ENCODE results near the gene SLAIN1. TPM values are rescaled to one million over a fixed set of nuclear protein-coding genes. Genes with fewer than 3 reads are reported as not detected.
A peak's percentile ranks its signal among the peaks of the same experiment; 100 is the strongest.
"Not testable (repeated sequence)": the region's sequence is repeated elsewhere in the genome, so short reads cannot be mapped to it uniquely, and the experiment has no call there.

The SLAIN1 gene
- 11.8 and 15.0 TPM in 2 replicates for total RNA-seq (2014; rRNA removed; shearing (Covaris generic))
- 8.3 and 9.0 TPM in 2 replicates for polyA plus RNA-seq (2014; cell fraction: nucleus; rRNA removed)

DNA sequence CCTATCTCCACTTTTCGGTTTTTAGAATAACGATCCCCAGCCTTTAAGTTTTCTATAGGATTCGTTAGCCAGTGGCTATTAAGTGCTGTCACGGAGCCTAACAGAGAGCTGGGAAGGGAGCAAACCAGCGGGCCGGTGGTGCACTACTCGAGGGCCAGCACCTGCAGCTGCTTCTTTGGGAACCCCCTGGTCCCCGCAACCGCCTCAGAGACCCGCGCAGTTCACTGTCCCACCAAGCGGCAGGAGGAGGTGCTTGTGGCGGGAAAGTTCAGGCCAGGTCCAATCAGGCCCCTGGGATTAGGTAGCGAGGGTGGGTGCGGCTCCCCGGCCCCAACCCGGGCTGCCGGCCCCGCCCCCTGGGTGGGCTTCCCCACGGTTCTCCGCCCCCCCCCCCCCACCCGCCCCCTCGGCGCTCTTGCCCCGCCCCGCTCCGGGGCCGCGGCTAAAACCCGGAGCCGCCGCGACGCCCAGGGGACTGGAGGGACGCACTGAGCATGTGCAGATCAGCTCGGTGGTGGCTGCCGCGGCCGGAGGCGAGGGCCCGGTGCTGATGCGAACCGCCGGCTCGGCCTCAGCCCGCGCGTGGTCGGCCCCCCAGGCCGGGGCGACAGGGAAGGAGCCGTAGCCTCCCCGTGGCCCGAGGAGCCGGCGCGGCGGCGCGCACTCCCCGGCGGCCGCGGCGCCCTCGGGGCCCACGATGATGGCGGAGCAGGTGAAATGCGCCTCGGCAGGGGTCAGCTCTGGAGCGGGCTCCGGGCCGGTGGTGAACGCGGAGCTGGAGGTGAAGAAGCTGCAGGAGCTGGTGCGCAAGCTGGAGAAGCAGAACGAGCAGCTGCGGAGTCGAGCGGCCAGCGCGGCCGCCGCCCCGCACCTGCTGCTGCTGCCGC lies at the start of gene SLAIN1:
Gene SLAIN1 (plus strand): TSS at position 471 of the 887 bp plus-strand sequence. CDS start 227 bp downstream, at position 698.
- peak; percentile 43 for DNase-seq (ENCODE audit: extremely low read depth, low read depth)

DNA sequence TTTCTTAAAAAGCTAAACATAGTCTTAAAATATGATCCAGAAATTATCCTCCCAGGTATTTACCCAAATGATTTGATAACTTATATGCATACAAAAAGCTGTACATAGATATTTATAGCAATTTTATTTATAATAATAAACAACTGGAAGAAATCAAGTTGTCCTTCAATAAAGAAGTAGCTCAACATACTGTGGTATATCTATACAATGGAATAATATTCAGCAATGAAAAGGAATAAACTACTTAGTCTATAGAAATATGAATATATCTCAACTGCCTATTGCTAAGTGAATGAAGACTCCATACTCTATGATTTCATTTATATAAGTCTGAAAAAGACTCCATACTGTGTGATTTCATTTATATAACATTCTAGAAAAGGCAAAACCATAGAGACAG lies 47.1 kb upstream of the SLAIN1 start:
- no peak for DNase-seq (ENCODE audit: extremely low read depth, low read depth)

DNA sequence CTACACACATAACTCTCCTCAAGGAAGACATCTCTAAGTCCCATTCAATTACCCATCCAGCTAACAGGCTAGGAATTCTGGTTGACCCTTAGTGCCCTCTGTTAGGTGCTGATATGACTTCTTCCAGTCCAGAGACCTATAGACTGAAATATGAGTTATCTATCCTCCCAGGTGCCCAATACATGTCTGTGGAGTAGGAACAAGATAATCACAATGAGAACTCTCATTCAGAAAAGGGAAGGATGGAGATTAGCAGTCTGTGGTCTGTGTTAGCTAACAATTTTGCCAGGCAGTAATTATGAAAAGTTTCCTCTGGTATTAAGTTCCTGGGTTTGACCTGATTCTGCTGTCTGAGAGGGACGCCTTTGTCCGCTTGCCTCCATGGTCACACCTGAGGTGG lies 44.2 kb upstream of the SLAIN1 start:
- no peak for DNase-seq (ENCODE audit: extremely low read depth, low read depth)

DNA sequence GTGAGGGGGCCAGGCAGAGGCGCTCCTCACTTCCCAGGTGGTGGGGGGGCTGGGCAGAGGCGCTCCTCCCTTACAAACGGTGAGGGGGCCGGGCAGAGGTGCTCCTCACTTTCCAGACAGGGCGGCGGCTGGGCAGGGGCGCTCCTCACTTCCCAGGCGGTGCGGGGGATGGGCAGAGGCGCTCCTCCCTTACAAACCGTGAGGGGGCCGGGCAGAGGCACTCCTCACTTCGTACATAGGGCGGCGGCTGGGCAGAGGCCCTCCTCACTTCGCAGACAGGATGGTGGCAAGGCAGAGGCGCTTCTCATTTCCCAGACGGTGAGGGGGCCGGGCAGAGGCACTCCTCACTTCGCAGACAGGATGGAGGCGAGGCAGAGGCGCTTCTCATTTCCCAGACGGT lies 37.5 kb upstream of the SLAIN1 start:
- not testable (repeated sequence) for DNase-seq (ENCODE audit: extremely low read depth, low read depth)

DNA sequence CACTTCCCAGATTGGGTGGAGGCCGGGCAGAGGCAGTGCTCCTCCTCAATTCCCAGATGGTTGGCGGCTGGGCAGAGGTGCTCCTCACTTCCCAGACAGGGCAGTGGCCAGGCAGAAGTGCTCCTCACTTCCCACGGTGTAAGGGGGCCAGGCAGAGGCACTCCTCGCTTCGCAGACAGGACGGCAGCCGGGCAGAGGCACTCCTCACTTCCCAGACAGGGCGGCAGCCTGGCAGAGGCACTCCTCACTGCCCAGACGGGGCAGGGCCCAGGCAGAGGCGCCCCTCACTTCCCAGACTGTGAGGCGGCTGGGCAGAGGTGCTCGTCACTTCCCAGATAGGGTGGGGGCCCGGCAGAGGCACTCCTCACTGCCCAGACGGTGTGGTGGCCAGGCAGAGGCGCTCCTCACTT lies 36.6 kb upstream of the SLAIN1 start:
- DNase-seq (ENCODE audit: extremely low read depth, low read depth), result no peak

DNA sequence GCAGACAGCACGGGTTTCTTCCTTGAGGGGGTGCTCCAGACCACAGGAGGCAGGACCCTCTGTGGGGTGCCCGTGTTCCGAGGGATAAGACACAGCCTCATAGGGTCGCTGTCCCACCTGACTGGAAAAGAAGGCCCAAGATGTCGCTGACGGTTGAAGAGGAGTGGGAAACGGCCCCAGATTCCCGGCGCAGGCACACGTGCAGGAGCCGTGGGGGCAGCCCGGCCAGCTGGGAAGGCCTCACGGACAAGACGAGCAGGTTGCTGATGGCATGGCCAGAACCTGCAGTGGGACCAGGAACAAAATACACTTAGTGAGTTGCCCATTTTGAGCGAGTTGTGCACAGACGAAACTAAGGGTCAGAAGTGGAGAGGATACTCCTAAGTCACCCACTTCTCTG lies 35.2 kb upstream of the SLAIN1 start:
- not testable (repeated sequence) for DNase-seq (ENCODE audit: extremely low read depth, low read depth)

DNA sequence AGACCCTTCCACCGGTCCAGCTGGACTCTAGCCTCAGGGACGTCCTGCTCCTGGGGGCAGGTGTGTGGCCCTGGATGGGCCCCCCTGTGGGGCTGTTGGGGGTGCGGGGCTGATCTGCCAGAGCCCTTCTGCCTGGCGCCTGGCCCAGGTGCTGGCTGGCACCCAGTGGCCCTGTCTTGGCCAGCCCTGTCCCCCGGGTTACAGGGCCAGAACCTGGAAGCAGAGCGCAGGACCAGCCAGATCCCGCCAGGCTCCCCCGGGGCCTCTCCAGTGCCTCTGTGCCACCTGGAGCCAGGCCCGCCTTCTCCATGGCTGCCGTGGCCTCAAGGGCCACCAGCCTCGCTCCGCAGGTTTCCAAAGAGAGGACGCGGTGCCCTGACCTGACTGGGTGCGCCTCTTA lies 34.7 kb upstream of the SLAIN1 start:
- DNase-seq (ENCODE audit: extremely low read depth, low read depth), result not testable (repeated sequence)

DNA sequence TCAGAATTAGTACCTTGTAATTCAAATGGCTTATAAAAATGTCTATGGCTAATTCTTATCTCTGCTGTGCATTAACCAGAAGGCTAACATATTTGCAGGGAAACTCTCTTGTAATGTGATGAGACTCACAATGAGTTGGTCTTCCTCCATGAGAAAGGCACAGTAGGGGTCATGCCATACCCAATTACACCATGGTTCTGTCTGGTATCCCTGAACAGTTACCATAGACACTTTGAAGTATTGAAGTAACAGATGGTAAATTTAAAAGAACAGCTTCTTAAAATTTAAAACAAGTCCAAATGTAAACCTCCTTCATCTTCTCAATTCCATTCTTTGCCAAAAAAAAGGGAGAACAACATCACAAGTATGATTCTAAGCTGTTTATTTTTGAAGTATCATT lies 22.6 kb upstream of the SLAIN1 start:
- DNase-seq (ENCODE audit: extremely low read depth, low read depth), result no peak

DNA sequence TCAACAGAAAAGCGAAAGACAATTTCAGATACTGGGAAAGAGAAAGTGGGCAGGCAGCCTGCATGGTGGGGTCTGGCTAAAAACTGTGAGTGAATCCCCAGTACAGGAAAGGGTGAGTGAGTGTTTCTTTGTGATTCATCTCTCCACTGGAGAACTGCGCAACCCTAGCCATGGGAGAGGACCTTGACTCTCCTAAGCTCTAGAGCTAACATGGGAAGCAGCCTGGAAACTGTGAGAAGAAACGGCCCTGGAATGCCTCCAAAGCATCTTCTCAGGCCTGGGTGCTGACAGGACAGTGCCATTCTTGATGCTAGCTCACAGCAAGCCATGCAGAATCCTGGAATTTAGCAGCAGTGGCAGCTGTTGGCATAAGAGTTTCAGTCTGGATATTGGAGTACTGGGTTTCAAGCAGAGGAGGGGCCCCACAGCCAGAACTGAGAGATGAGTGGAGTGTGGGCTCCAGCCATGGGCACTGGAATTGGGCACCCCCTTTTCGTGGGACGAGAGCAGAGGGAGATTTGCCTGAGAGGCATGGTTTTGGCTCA lies 18.7 kb upstream of the SLAIN1 start:
- DNase-seq (ENCODE audit: extremely low read depth, low read depth), result no peak

DNA sequence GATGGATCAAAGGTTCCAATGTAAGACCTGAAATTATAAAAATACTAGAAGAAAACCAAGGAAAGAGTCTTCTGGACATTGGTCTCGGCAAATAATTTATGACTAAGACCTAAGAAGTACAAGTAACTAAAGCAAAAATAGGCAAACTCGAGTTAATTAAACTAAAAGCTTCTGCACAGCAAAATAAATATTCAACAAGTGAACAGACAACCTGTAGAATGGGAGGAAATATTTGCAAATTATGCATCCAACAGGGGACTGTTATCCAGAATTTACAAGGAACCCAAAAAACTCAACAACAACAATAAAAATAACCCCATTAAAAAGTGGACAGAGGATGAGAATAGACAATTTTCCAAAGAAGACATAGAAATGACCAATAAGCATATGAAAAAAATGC lies 9.7 kb upstream of the SLAIN1 start:
- DNase-seq (ENCODE audit: extremely low read depth, low read depth), result no peak

DNA sequence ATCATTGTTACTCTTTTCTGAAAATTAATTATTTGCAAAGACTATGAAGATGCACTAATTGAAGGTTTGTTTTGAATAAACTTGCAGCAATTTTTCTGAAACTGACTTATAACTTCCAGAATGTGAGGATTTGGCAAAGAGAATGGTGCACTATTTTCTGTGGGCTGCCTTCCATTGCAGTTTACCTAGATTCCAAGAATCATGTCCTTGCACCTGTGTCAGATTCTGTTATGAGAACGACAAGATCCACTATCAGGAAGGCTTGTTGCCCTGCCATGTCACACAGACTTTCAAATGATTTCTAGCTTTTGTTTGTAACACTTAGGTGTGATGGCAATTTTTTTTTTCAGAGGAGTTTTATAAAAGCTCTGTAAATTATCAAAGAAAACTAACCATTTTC lies 5.6 kb upstream of the SLAIN1 start:
- DNase-seq (ENCODE audit: extremely low read depth, low read depth), result no peak

DNA sequence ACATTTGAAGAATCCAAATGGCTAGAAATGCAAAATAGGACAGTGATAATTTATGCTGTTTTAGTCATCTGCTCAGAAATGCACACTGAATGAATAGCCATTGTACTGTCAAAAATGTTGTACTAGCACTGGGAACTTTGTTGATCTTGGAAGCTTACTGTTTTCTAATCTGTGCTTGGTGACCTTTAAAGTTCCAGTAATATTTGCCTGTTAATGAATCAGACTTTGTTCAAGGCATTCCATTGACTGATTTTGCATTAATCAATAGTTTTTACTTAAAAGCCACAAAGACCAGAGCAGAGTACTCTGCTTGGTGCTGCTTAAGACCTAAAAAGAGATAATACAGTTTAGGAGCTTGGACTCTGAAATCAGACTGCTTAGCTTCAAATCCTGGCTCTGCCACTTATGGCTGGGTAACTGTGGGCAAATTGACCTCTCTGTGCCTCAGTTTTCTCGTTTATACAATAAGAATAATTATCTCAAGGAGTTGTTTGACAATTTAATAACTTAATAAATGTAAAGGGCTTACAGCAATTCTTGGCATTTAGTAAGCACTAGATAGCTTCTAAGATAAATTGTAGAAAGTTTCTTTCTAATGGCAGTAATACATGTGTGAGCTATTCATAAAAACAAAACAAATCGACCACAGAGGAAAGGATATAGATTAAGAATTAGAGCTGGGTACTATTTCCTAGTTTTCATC lies 4.6 kb upstream of the SLAIN1 start:
- no peak for DNase-seq (ENCODE audit: extremely low read depth, low read depth)

DNA sequence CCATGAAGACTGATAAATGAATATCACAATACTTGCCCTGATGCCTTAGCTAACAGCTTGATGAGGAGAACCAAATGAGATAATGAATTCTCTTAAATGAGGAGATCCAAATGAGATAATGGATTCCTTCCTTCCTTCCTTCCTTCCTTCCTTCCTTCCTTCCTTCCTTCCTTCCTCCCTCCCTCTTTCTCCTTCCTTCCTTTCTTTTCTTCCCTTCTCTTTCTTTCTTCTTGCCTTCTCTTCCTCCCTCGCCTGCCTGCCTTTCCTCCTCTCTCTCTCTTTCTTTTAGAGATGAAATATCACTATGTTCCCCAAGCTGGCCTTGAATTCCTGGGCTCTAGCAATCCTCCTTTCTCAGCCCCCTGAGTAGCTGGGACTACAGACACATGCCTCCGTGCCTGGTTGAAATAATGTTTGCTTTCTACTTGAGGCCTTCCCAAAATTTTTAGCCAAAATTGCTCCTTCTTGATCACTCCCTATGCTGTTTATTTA lies 4.0 kb upstream of the SLAIN1 start:
- no peak for DNase-seq (ENCODE audit: extremely low read depth, low read depth)

DNA sequence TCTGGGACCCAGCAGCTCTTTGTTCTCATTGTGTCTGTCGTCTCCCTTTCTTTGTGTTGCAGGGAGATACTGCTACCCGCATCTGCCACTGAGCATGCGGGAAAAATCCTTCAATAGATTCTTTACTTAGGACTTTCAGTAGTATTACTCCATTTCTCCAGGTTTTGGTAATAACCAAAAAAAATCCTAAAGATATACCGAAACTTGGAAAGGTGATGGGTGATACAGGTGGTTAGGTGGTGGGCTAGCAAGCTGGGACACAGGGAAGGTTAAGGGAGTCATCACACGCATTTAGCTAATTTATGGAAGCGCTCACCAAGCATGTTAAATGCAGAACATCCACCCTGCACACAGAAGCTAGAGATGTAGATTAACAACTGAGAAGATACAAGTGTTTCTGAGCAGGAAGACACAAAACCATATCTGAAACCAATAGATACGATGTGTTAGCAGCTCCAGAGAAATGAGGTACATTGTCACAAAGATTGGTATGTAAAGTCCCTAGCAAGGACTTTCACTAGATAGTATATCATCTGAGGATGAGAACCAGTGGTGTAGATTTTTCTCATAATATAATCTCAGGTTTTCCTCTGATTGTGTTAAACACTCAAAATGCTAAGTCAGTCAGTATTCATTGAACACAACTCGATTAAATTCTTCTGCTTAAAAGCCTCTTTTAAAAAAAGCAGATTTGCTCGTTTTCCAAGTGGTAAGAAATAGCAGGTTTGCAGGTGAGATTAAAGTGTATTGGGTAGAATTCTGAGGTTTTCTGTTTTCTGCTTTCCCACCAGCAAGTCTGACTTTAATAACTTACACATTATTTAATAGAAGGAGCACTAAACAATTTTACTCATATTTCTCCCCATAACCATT lies 1.2 kb upstream of the SLAIN1 start:
- no peak for DNase-seq (ENCODE audit: extremely low read depth, low read depth)

DNA sequence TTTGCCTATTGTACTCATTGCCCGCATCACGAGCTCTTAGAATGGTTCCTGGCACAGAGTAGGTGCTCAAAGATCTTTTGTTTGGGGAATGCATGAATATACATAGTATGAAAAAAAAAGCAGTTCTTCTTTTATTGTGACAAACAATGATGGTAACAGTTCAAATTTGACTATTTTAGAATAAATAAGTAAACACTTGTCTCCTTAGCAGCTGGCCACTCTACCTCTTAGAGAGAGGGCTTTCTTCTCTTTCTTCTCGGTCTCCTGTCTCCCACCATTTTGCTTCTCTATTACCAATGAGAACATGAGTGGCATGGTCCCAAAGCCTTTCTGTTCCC lies 639 bp upstream of the SLAIN1 start:
- no peak for DNase-seq (ENCODE audit: extremely low read depth, low read depth)

DNA sequence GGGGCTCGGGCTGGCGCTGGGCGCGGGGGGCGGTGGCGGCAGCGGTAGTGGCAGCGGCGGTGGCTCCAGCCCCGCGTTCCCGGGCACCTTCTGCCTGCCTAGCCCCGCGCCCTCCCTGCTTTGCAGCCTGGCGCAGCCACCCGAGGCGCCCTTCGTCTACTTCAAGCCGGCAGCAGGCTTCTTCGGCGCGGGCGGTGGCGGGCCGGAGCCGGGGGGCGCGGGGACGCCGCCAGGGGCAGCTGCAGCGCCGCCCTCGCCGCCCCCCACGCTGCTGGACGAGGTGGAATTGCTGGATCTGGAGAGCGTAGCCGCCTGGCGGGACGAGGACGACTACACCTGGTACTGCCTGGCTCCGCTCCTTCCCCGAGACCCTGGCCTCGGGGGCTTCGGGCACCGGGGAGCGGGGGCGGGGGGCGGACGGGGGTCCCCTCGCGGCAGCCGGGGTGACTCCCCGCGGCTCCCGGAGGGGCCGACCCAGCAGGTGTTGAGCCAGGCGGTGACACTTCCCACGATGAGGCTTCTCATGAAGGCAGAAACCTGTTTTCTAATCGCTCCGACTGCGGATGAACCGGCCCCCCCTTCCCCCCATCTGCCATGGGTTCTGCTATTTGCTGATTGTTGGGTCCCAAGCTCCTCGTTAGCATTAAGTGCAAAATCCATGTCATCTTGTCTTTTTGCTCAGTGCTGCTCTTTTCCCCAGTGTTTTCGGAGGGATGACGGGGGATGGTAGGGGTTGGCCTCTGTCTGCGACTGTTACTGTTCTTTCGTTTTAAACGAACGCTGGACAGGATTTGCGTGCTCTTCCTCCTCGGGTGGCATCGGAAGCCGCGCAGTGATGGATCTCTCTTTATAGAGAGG lies 943 bp downstream of the SLAIN1 start:
- DNase-seq (ENCODE audit: extremely low read depth, low read depth), result no peak

DNA sequence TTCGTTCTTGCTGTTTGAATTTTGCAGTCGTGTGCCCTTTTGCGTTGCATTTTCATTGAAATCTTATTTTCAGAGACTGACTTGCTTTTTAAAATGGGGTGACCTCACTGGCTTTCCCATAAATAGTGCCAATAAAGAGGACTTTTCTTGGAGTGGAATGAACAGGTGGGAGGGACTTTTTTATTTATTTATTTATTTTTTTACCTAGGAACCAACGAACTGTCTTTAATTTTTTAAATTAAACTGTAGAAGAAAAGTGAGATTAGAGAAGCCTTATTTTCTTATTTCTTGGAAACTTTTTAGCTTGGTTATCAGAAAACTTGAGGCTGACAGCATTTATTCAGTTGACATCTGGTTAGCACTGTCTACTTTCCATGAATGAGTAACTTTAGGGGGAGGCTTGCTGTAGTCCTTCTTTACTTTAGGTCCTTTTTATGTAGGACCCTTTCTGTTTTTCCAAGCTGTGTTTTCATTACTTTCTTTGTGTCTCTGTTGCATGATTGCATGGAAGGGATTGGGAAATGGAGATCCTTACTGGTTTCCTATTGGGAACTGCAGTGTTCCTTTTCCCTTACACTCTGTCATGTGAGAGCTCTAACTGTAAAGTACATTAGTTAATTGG lies 1.7 kb downstream of the SLAIN1 start:
- no peak for DNase-seq (ENCODE audit: extremely low read depth, low read depth)

DNA sequence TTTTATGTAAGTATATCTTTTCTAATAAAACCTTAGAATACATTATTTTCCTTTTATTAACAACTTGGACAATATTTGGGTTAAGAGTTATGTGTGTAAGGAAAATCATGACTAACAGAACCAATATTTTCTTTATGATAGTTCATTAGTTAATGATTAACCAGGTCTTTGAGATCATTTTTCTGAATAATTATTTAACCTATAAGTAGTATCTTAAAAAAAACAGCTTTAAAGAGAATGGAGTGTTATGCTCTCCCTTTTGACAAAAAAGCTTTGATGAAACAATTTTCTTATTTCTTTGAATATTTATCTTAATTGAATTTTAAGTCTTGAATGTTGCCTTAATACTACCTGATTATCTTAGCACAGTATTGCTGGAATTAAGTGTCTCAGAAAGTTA lies 3.8 kb downstream of the SLAIN1 start:
- DNase-seq (ENCODE audit: extremely low read depth, low read depth), result no peak

DNA sequence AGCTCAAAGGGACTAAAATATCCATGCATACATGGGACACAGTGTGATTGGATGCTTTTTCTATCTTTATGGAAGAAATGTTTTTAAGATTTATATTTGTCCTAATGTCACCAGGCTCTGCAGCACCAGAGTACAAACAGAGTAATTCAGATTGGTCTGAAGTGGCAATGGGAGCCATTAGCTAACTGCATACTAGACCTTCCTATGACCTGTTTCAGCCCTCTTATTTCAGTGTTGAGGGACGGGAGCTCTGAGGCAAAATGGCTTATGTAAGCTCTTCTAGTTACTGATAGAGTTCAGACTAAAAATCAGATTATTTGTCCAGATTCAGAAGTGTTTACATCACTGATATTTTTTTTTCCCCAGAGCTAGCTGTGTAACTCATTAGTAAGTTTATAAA lies 4.9 kb downstream of the SLAIN1 start:
- DNase-seq (ENCODE audit: extremely low read depth, low read depth), result no peak
